DND-41 (cell line): ENCODE results near the gene ZC3H7A.
"Not testable (repeated sequence)": the region's sequence is repeated elsewhere in the genome, so short reads cannot be mapped to it uniquely, and the experiment has no call there.

Source experiments
- ATAC-seq: fragments of 200-7000 bp; cut with Tn5 transposase; 3 replicates; pipeline ENCODE4 v1.9.1; 2021; ENCODE audit warnings: low read depth; ENCODE audit not compliant: insufficient read depth
- DNase-seq: peaks from one replicate; pipeline ENCODE4 v3.0.0-alpha.2; 2020
- H2AFZ ChIP-seq: 2 replicates; pipeline ENCODE4 v1.6.0; 2012; ENCODE audit warnings: low read depth, low read length
- H3K27ac ChIP-seq: 2 replicates; pipeline ENCODE4 v1.5.1; 2012; ENCODE audit warnings: low read length, inconsistent platforms
- H3K27me3 ChIP-seq: fragments of 200-600 bp; sonication (generic); 2 replicates; pipeline ENCODE4 v1.6.0; 2012; ENCODE audit warnings: low read length, mild to moderate bottlenecking, inconsistent platforms; ENCODE audit not compliant: insufficient read depth, poor library complexity
- H3K36me3 ChIP-seq: 2 replicates; pipeline ENCODE4 v1.5.1; 2012; ENCODE audit warnings: low read length, inconsistent platforms; ENCODE audit not compliant: insufficient read depth
- H3K4me1 ChIP-seq: 2 replicates; pipeline ENCODE4 v1.5.1; 2012; ENCODE audit warnings: mild to moderate bottlenecking, low read length; ENCODE audit not compliant: insufficient read depth
- H3K4me2 ChIP-seq: 2 replicates; pipeline ENCODE4 v1.6.0; 2012; ENCODE audit warnings: mild to moderate bottlenecking, moderate library complexity, low read length, inconsistent platforms; ENCODE audit not compliant: insufficient read depth
- H3K4me3 ChIP-seq, 2 experiments: fragments of 200-600 bp in 1 of 2; shearing (Covaris generic) in 1 of 2; 2 replicates each; pipeline ENCODE4 v1.5.1; 2012 to 2016; ENCODE audit warnings: inconsistent platforms in 2 of 2, low read length in 2 of 2, mild to moderate bottlenecking in 2 of 2, low read depth in 1 of 2, moderate library complexity in 1 of 2
- H3K79me2 ChIP-seq: 2 replicates; pipeline ENCODE4 v1.6.0; 2012; ENCODE audit warnings: low read length, inconsistent platforms; ENCODE audit not compliant: insufficient read depth
- H3K9ac ChIP-seq: 2 replicates; pipeline ENCODE4 v1.6.0; 2012; ENCODE audit warnings: low read depth, mild to moderate bottlenecking, inconsistent platforms, low read length, moderate library complexity
- H3K9me3 ChIP-seq: 2 replicates; pipeline ENCODE4 v1.5.1; 2012; ENCODE audit warnings: low read length, moderate library complexity, mild to moderate bottlenecking, inconsistent platforms; ENCODE audit not compliant: insufficient read depth, severe bottlenecking
- H4K20me1 ChIP-seq: 2 replicates; pipeline ENCODE4 v1.6.0; 2012; ENCODE audit warnings: low read length; ENCODE audit not compliant: insufficient read depth
- CTCF ChIP-seq: IDR thresholded peaks from 2 replicates; pipeline ENCODE4 v1.5.1; 2012; ENCODE audit warnings: borderline replicate concordance, low read length, moderate library complexity, mild to moderate bottlenecking; ENCODE audit not compliant: poor library complexity, severe bottlenecking; ENCODE audit errors: extremely low read depth
- EZH2 ChIP-seq: IDR thresholded peaks from 3 replicates; pipeline ENCODE4 v1.6.1; 2012; ENCODE audit warnings: borderline replicate concordance, low read depth, mild to moderate bottlenecking, moderate library complexity, low read length, inconsistent platforms; ENCODE audit not compliant: severe bottlenecking

The ZC3H7A gene

GRCh38 chr16:11788914-11789313 lies 8.1 kb downstream of the ZC3H7A start:
- Histone ChIP-seq H3K4me3 (no peak overlapping the region), H3K9ac (no peak overlapping the region), H3K27ac (no peak overlapping the region), H3K9me3 (no peaks in the 10 kb centered on the region), H2AFZ (no peak overlapping the region), H4K20me1 (peaks cover 77% of the 10 kb centered on the region), H3K36me3 (peaks cover 38% of the 10 kb centered on the region), H3K4me2 (no peak overlapping the region), H3K27me3 (no peaks in the 10 kb centered on the region), H3K79me2 (peaks cover 99% of the 10 kb centered on the region), H3K4me1 (peaks cover 41% of the 10 kb centered on the region)
- ATAC-seq (no peak), DNase-seq (no peak)
- no peak for TF ChIP-seq CTCF
- TF ChIP-seq EZH2 = no peak

GRCh38 chr16:11784980-11785599 lies 12.0 kb downstream of the ZC3H7A start:
- not testable (repeated sequence) for H3K9ac ChIP-seq, H2AFZ ChIP-seq, H3K4me3 ChIP-seq, H3K27ac ChIP-seq, H3K9me3 ChIP-seq, H3K4me2 ChIP-seq, ATAC-seq, H3K27me3 ChIP-seq, DNase-seq
- Histone ChIP-seq H3K79me2 (peaks cover 98% of the 10 kb centered on the region), H3K4me1 (peaks cover 40% of the 10 kb centered on the region), H4K20me1 (peaks cover 72% of the 10 kb centered on the region), H3K36me3 (peaks cover 31% of the 10 kb centered on the region)

- H3K27ac ChIP-seq, H3K4me2 ChIP-seq, DNase-seq, H3K4me3 ChIP-seq, H3K9me3 ChIP-seq, ATAC-seq, H3K9ac ChIP-seq, H2AFZ ChIP-seq, H3K27me3 ChIP-seq: not testable (repeated sequence)
- H4K20me1 ChIP-seq = peaks cover 65% of the 10 kb centered on the region
- peaks cover 98% of the 10 kb centered on the region for H3K79me2 ChIP-seq
- peaks cover 35% of the 10 kb centered on the region for H3K36me3 ChIP-seq
- peaks cover 40% of the 10 kb centered on the region for H3K4me1 ChIP-seq
These were observed 12.7 kb downstream of the ZC3H7A start for GRCh38 chr16:11784381-11784780.

- H3K4me3 ChIP-seq = no peak overlapping the region
- peak overlapping the region; percentile 67 for H3K27ac ChIP-seq
- H2AFZ ChIP-seq = no peak overlapping the region
- H3K27me3 ChIP-seq = no peaks in the 10 kb centered on the region
- TF ChIP-seq CTCF = no peak
- no peak for TF ChIP-seq EZH2
- H3K9ac ChIP-seq = no peak overlapping the region
- H3K79me2 ChIP-seq = peaks cover 95% of the 10 kb centered on the region
- peaks cover 40% of the 10 kb centered on the region for H3K4me1 ChIP-seq
- ATAC-seq (no peak), DNase-seq (no peak)
- H3K9me3 ChIP-seq = no peaks in the 10 kb centered on the region
- peaks cover 61% of the 10 kb centered on the region for H4K20me1 ChIP-seq
- H3K4me2 ChIP-seq = peak overlapping the region; percentile 39
- peaks cover 39% of the 10 kb centered on the region for H3K36me3 ChIP-seq
These were observed 13.1 kb downstream of the ZC3H7A start for GRCh38 chr16:11784038-11784369.
